Nephron (organoid): ENCODE data around the gene BZW1.

Experiments
- H3K27ac Mint-ChIP-seq, 3 experiments: 2 replicates each; pipeline ENCODE4 v1.8.0; 2020; ENCODE audit warnings: mixed read lengths in 3 of 3, mild to moderate bottlenecking in 2 of 3, moderate library complexity in 1 of 3
- H3K27me3 Mint-ChIP-seq: 2 replicates; pipeline ENCODE4 v1.8.0; 2021; ENCODE audit warnings: low read depth, mild to moderate bottlenecking, moderate library complexity, mixed read lengths
- H3K36me3 Mint-ChIP-seq: 2 replicates; pipeline ENCODE4 v1.8.0; 2020; ENCODE audit warnings: low read depth, mixed read lengths
- H3K4me1 Mint-ChIP-seq: 2 replicates; pipeline ENCODE4 v1.8.0; 2020; ENCODE audit warnings: mixed read lengths
- H3K4me3 Mint-ChIP-seq, 3 experiments: 2 replicates each; pipeline ENCODE4 v1.8.0; 2020; ENCODE audit warnings: mild to moderate bottlenecking in 3 of 3, mixed read lengths in 3 of 3, moderate library complexity in 2 of 3
- H3K9me3 Mint-ChIP-seq: 2 replicates; pipeline ENCODE4 v1.8.0; 2020; ENCODE audit warnings: mixed read lengths
- TF ChIP-seq, protein P1 (sequence below), 3 experiments: fragments of 200-600 bp; sonication (generic); IDR thresholded peaks; one replicate each; pipeline ENCODE4 v1.5.0; 2021; ENCODE audit warnings: antibody characterized with exemption in 3 of 3; ENCODE audit not compliant: unreplicated experiment in 3 of 3

The BZW1 gene

DNA sequence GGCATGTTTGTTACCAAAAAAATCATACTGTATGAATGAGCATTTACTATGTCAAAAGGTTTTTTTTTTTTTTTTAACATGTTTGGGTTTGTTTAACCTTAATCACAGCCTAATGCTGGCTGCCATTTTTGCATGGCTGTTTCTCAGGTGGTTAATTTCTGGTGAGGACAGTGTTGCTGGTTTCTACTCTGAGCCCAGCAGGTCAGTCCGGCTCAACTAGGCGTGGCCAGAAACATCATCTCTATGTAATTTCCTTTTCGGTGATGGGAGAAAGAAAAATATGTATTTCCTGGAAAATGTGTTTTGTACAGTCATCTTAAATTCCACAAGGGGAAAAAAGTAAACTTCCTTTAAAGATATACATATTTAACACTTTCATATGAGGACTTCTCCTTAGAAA lies 24.9 kb upstream of the BZW1 start:
- H3K4me3 Mint-ChIP-seq: no peak overlapping the region
- no peaks in the 10 kb centered on the region for H3K9me3 Mint-ChIP-seq
- H3K27ac Mint-ChIP-seq: peak overlapping the region; percentile 58 to 76 (median 63)
- peaks cover 15% of the 10 kb centered on the region for H3K4me1 Mint-ChIP-seq
- peaks cover 3% of the 10 kb centered on the region for H3K27me3 Mint-ChIP-seq
- H3K36me3 Mint-ChIP-seq: no peaks in the 10 kb centered on the region
- TF ChIP-seq, protein P1, sequence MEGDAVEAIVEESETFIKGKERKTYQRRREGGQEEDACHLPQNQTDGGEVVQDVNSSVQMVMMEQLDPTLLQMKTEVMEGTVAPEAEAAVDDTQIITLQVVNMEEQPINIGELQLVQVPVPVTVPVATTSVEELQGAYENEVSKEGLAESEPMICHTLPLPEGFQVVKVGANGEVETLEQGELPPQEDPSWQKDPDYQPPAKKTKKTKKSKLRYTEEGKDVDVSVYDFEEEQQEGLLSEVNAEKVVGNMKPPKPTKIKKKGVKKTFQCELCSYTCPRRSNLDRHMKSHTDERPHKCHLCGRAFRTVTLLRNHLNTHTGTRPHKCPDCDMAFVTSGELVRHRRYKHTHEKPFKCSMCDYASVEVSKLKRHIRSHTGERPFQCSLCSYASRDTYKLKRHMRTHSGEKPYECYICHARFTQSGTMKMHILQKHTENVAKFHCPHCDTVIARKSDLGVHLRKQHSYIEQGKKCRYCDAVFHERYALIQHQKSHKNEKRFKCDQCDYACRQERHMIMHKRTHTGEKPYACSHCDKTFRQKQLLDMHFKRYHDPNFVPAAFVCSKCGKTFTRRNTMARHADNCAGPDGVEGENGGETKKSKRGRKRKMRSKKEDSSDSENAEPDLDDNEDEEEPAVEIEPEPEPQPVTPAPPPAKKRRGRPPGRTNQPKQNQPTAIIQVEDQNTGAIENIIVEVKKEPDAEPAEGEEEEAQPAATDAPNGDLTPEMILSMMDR (IDR thresholded peaks at IDR 0.05; ENCODE audit: unreplicated experiment in 3 of 3): no peak

DNA sequence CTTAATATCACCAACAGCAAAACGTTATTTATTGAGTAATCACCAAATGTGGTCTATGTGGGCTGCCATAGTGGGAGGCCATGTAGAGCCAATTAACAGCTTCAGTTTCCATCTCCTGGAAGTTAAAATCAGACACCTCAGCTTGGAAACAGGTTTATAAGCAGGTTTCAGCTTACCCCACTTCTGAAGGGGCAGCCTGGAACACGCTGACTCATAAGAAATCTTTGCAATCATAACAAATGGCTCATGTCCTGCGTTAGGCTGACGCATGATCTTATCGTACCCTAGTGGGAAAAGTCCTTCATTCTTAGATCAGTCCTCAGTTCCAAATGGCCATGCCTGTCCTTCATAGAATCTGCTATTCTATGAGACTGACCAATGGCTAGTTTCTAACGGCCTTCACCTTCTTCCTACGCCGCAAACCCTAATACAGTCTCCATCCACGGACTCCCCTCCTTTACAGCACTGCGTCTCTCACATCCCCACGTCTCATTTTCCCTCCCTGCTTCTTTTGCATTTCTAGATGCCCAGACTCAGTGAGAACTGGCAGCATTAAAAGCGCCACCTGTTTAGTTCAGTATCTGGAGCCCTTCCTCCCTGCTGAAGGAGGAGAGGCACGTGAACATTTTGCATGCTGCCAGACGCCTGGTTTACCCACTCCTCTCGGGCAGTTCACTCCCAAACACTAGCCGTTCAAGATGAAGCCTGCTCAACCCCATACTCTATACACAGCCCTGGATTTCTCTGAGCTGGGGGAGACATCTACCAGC lies 24.2 kb upstream of the BZW1 start:
- Mint-ChIP-seq H3K27ac (peak overlapping the region; percentile 30 to 60 (median 50)), H3K27me3 (peaks cover 3% of the 10 kb centered on the region), H3K4me1 (peaks cover 15% of the 10 kb centered on the region), H3K36me3 (no peaks in the 10 kb centered on the region), H3K4me3 (no peak overlapping the region), H3K9me3 (no peaks in the 10 kb centered on the region)
- TF ChIP-seq, protein P1 (IDR thresholded peaks at IDR 0.05; ENCODE audit: unreplicated experiment in 3 of 3): no peak

DNA sequence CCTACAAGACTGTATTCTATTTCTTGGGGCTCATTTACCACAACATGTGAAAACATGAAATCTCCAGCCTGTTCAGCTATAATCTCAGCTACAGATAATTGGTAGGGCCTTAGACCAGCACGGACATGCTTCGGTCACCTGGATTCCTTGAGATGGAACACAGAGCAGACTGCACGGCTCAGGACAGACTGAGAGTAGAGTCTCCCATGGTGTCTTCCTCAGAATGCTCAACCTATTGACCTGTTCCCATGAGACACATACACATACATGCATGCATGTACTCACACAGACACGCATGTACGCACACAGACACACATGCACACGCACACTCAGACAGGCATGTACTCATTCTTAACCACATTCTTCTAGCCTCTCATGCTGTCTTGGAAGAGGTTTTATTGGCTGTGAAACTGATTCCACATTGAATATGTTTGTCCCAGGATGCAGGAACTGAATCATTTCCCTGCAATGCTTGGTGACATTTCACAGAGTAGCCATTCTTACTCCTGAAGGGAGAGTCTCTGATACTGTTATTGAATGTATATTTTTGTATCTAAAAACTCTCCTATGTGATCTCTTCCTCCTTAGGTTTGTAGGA lies 23.5 kb upstream of the BZW1 start:
- TF ChIP-seq, protein P1 (IDR thresholded peaks at IDR 0.05; ENCODE audit: unreplicated experiment in 3 of 3): no peak
- H3K27ac Mint-ChIP-seq: peak overlapping the region in 2 of 3 experiments; percentile 30 to 60
- no peaks in the 10 kb centered on the region for H3K36me3 Mint-ChIP-seq
- peaks cover 15% of the 10 kb centered on the region for H3K4me1 Mint-ChIP-seq
- peaks cover 3% of the 10 kb centered on the region for H3K27me3 Mint-ChIP-seq
- no peak overlapping the region for H3K4me3 Mint-ChIP-seq
- no peaks in the 10 kb centered on the region for H3K9me3 Mint-ChIP-seq

DNA sequence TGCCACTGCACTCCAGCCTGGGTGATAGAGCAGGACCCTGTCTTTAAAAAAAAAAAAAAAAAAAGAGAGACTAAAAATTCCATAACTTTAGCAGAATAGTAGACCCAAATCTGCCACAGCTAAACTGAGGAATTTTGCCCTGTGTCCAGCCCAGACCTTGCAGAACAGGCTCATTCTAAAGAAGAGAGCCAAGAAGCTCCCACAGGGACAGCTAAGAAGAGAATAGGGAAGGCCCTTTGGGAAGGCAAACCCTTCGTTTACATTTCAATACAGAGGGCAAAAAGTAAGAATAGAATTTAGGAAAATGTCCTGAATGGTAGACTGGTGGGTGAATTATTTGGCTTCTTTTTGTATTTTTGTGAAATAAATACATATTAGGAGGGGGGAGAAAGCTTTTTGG lies 21.5 kb upstream of the BZW1 start:
- Mint-ChIP-seq H3K27ac (no peak overlapping the region), H3K27me3 (peaks cover 7% of the 10 kb centered on the region), H3K36me3 (no peaks in the 10 kb centered on the region), H3K4me3 (no peak overlapping the region), H3K9me3 (no peaks in the 10 kb centered on the region), H3K4me1 (peaks cover 15% of the 10 kb centered on the region)
- TF ChIP-seq, protein P1 (IDR thresholded peaks at IDR 0.05; ENCODE audit: unreplicated experiment in 3 of 3): no peak

DNA sequence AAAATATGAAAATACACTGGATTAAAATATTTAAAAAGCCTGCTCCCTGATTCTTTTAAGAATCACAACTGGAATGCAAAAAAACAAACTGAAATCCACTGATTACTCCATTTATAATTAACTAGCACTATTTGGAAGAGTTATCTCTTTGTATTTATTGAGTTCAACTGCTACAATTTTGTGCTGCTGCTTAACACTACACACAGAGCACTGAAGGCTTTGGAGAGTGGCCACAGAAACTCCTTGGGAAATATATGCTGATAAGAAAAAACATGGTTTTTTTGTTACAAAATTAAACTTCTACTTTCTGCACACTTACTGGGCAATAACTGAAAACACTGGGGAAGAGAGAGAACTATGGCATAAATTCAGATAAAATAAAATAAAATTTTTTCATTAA lies 19.8 kb upstream of the BZW1 start:
- no peak overlapping the region for H3K4me3 Mint-ChIP-seq
- H3K27me3 Mint-ChIP-seq: peaks cover 7% of the 10 kb centered on the region
- no peaks in the 10 kb centered on the region for H3K36me3 Mint-ChIP-seq
- no peak overlapping the region for H3K27ac Mint-ChIP-seq
- peaks cover 12% of the 10 kb centered on the region for H3K4me1 Mint-ChIP-seq
- TF ChIP-seq, protein P1 (IDR thresholded peaks at IDR 0.05; ENCODE audit: unreplicated experiment in 3 of 3): no peak
- no peaks in the 10 kb centered on the region for H3K9me3 Mint-ChIP-seq

DNA sequence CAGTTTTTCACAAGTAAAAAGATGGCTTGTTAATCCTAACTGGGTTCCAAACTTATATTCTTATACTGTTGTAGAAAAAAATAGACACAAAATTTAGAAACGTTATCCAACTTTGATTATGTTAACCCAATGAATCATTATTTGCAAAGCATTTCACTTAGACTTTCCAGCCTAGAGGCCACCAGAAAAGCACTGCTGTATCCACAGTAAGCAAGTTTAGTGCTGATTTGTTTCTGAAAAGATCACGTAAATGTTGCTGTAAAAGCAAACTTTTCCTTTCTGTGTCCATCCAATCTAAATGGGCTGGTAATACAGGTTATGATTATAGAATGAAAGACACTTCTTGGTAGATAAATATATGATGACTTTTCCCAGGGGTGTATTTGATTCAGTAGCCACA lies 17.6 kb upstream of the BZW1 start:
- no peaks in the 10 kb centered on the region for H3K36me3 Mint-ChIP-seq
- no peak overlapping the region for H3K27ac Mint-ChIP-seq
- TF ChIP-seq, protein P1 (IDR thresholded peaks at IDR 0.05; ENCODE audit: unreplicated experiment in 3 of 3): no peak
- H3K4me3 Mint-ChIP-seq: no peak overlapping the region
- H3K27me3 Mint-ChIP-seq: peaks cover 3% of the 10 kb centered on the region
- no peaks in the 10 kb centered on the region for H3K9me3 Mint-ChIP-seq
- H3K4me1 Mint-ChIP-seq: peaks cover 9% of the 10 kb centered on the region
